GM23338 (cell line): Measurements from ENCODE around the gene NMRK2.

Experiments used
- CREB1 ChIP-seq: fragments of 250-450 bp; sonication (Bioruptor Pico); IDR thresholded peaks from 2 replicates; pipeline ENCODE4 v1.5.0; 2020; ENCODE audit warnings: low read depth, mild to moderate bottlenecking, moderate library complexity
- CTCF ChIP-seq, 2 experiments: fragments of 200-600 bp in 1 of 2; sonication (generic) in 1 of 2; conservative IDR thresholded peaks; 2 replicates each; pipeline versions ENCODE4 v1.5.1 to v1.6.1; 2016 to 2017; ENCODE audit warnings: antibody characterized with exemption in 2 of 2, low read depth in 2 of 2, mild to moderate bottlenecking in 2 of 2, moderate library complexity in 1 of 2
- EZH2 ChIP-seq: fragments of 200-600 bp; sonication (generic); IDR thresholded peaks from one replicate; pipeline ENCODE4 v1.8.0; 2017; ENCODE audit warnings: antibody characterized with exemption, mild to moderate bottlenecking, low read depth; ENCODE audit not compliant: unreplicated experiment
- EZH2phosphoT487 ChIP-seq: fragments of 200-600 bp; sonication (generic); IDR thresholded peaks from one replicate; pipeline ENCODE4 v1.8.1; 2018; ENCODE audit warnings: antibody characterized with exemption; ENCODE audit not compliant: unreplicated experiment
- ZNF462 ChIP-seq: fragments of 250-450 bp; sonication (Bioruptor Pico); IDR thresholded peaks from 2 replicates; pipeline ENCODE4 v1.5.0; 2020; ENCODE audit warnings: mild to moderate bottlenecking, moderate library complexity

DNA sequence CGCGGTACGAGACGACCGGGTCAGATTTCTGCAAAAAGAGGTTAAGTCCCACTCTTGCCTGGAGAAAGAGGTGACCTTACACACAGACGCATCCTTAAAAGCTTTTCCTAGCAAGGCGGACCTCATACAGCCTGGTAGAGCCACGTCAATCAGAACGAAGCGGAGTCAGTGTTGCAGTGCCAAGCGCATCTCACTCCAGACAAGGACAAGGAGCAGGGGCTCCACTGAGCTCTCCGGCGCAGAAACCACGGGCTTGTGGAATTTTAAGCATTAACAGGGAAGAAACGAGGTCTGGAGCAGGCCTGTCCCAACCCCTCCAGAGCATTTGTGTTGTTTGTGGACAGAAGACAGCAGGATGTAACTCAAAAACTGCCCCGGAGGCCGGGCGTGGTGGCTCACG is 45.3 kb downstream of the NMRK2 start:
- TF ChIP-seq EZH2 (no peak), CTCF (conservative IDR thresholded peaks at IDR 0.05; ENCODE audit: low read depth in 2 of 2) (no peak), ZNF462 (CRISPR knock-in tag) (no peak), EZH2phosphoT487 (no peak), CREB1 (CRISPR knock-in tag) (no peak)
